Motor neuron (in vitro differentiated cells): ENCODE results near the gene SMCO1. TPM values are rescaled to one million over a fixed set of nuclear protein-coding genes. Genes with fewer than 3 reads are reported as not detected.
A peak's percentile ranks its signal among the peaks of the same experiment; 100 is the strongest.
"Not testable (repeated sequence)": the region's sequence is repeated elsewhere in the genome, so short reads cannot be mapped to it uniquely, and the experiment has no call there.

Experiments used
- ATAC-seq, 8 experiments: fragments of 200-7000 bp; cut with Tn5 transposase; replicated peaks in 6 of 8; 2 replicates each; pipeline ENCODE4 v1.8.0; 2021; ENCODE audit warnings: mild to moderate bottlenecking in 8 of 8, moderate library complexity in 8 of 8
- H3K27ac ChIP-seq, 2 donors: fragments of 250-450 bp; sonication (Bioruptor Pico); 2 replicates each; pipeline ENCODE4 v1.9.0; 2021; ENCODE audit warnings: antibody characterized with exemption in 2 of 2, mild to moderate bottlenecking in 2 of 2, moderate library complexity in 1 of 2
- H3K4me1 ChIP-seq, 2 donors: fragments of 250-450 bp; sonication (Bioruptor Pico); replicated peaks in 1 of 2; 2 replicates each; pipeline ENCODE4 v1.6.1; 2021; ENCODE audit warnings: antibody characterized with exemption in 2 of 2, mild to moderate bottlenecking in 2 of 2, moderate library complexity in 1 of 2
- H3K4me3 ChIP-seq, 5 donors: fragments of 250-450 bp; sonication (Bioruptor Pico); 2 replicates each; pipeline ENCODE4 v1.9.0; 2021; ENCODE audit warnings: antibody characterized with exemption in 5 of 5, mild to moderate bottlenecking in 5 of 5, moderate library complexity in 4 of 5
- WGBS, 10 experiments: fragments of 450-650 bp; shearing (Covaris generic); methylation state at CpG; one replicate each; pipeline ENCODE4 v1.0.0; 2022; 5-methylcytosine and 5-hydroxymethylcytosine counted together
- in situ Hi-C, 9 experiments: fragments of 400-800 bp; cut with MboI; loops; one replicate each; pipeline ENCODE4 v1.15.0; 2021; ENCODE audit warnings: low sequenced_read_pairs in 9 of 9, low pct_unique_long_range_greater_than_20kb in 2 of 9; ENCODE audit not compliant: unreplicated experiment in 9 of 9
- total RNA-seq, 8 experiments: library from RNA; unstranded; fragments of 300-600 nt; gene quantifications; 2 replicates each; pipeline versions ENCODE4 v1.2.3 to v1.2.4, GENCODE V29; 2022

SMCO1 gene
- total RNA-seq, 8 experiments from 2014 or later: 0.09 to 0.31 (median 0.28) TPM; not detected in 5

GRCh38 chr3:196501316-196502044 lies 13.7 kb downstream of the SMCO1 start:
- ATAC-seq: no peak
- in situ Hi-C loops: loop anchor here in 1 of 9 experiments (25.0 kb wide), 2 partner anchors 239 to 464 kb away; no protein-coding TSS in a partner anchor
- 0 to 17% (median 4%) methylated on average over 3 to 14 of the region's 14 CpGs for WGBS, 10 experiments
- no peak overlapping the region for H3K27ac ChIP-seq
- peaks cover 6 to 8% of the 10 kb centered on the region in 2 donors for H3K4me1 ChIP-seq
- H3K4me3 ChIP-seq: peak overlapping the region; percentile 74 to 88 (median 85)

- in situ Hi-C loops: loop anchor here in 1 of 9 experiments (25.0 kb wide), 2 partner anchors 238 to 463 kb away; no protein-coding TSS in a partner anchor
- WGBS, 10 experiments: 3 to 96% (median 63%) methylated on average over 3 to 11 of the region's 11 CpGs
- Histone ChIP-seq H3K4me1 (peaks cover 6 to 8% of the 10 kb centered on the region in 2 donors), H3K4me3 (peak overlapping the region; percentile 74 to 88 (median 85)), H3K27ac (no peak overlapping the region)
- ATAC-seq: no peak
Measured at GRCh38 chr3:196499807-196500524, 15.2 kb downstream of the SMCO1 start.

GRCh38 chr3:196499061-196499460 lies 16.1 kb downstream of the SMCO1 start:
- no peak for ATAC-seq
- Histone ChIP-seq H3K4me3 (peak overlapping the region in 1 of 5 donors; percentile 80), H3K4me1 (peaks cover 6 to 8% of the 10 kb centered on the region in 2 donors), H3K27ac (no peak overlapping the region)
- 23 to 100% (median 85%) methylated on average over 1 to 4 of the region's 5 CpGs; no CpG with 5 or more reads in 2 of the 10 experiments for WGBS, 10 experiments
- in situ Hi-C loops: no loop called here

- in situ Hi-C loops: no loop called here
- 86 to 100% (median 100%) methylated on average over 1 to 6 of the region's 8 CpGs; no CpG with 5 or more reads in 3 of the 10 experiments for WGBS, 10 experiments
- H3K4me3 ChIP-seq: no peak overlapping the region
- H3K4me1 ChIP-seq: peaks cover 6 to 8% of the 10 kb centered on the region in 2 donors
- no peak overlapping the region for H3K27ac ChIP-seq
- ATAC-seq: no peak
Measured at GRCh38 chr3:196498297-196498696, 16.8 kb downstream of the SMCO1 start.

- in situ Hi-C loops: no loop called here
- Histone ChIP-seq H3K4me1 (peaks cover 6 to 8% of the 10 kb centered on the region in 2 donors), H3K27ac (no peak overlapping the region), H3K4me3 (no peak overlapping the region)
- ATAC-seq: no peak
- 67 to 94% (median 85%) methylated on average over 2 to 4 of the region's 4 CpGs; no CpG with 5 or more reads in 1 of the 10 experiments for WGBS, 10 experiments
Measured at GRCh38 chr3:196496183-196496582, 19.0 kb downstream of the SMCO1 start.

GRCh38 chr3:196493292-196493691 lies 21.9 kb downstream of the SMCO1 start:
- Histone ChIP-seq H3K4me1 (no peaks in the 10 kb centered on the region), H3K4me3 (no peak overlapping the region), H3K27ac (no peak overlapping the region)
- ATAC-seq: no peak
- in situ Hi-C loops: no loop called here
- WGBS, 10 experiments: 90 to 100% (median 98%) methylated on average over 2 to 6 of the region's 7 CpGs; no CpG with 5 or more reads in 2 of the 10 experiments

- Histone ChIP-seq H3K27ac (no peak overlapping the region), H3K4me3 (no peak overlapping the region), H3K4me1 (no peaks in the 10 kb centered on the region)
- in situ Hi-C loops: no loop called here
- 86 to 100% (median 96%) methylated on average over 1 to 2 of the region's 2 CpGs; no CpG with 5 or more reads in 2 of the 10 experiments for WGBS, 10 experiments
- no peak for ATAC-seq
Measured at GRCh38 chr3:196492080-196492479, 23.1 kb downstream of the SMCO1 start.

- in situ Hi-C loops: no loop called here
- H3K27ac ChIP-seq: no peak overlapping the region
- no peak for ATAC-seq
- 74 to 97% (median 93%) methylated on average over 3 to 10 of the region's 10 CpGs; no CpG with 5 or more reads in 1 of the 10 experiments for WGBS, 10 experiments
- no peaks in the 10 kb centered on the region for H3K4me1 ChIP-seq
- H3K4me3 ChIP-seq: no peak overlapping the region
Measured at GRCh38 chr3:196489747-196490146, 25.4 kb downstream of the SMCO1 start.

GRCh38 chr3:196486263-196486662 lies 28.9 kb downstream of the SMCO1 start:
- in situ Hi-C loops: no loop called here
- 80 to 100% (median 94%) methylated on average over 1 to 8 of the region's 8 CpGs; no CpG with 5 or more reads in 1 of the 10 experiments for WGBS, 10 experiments

GRCh38 chr3:196477678-196478077 lies 37.5 kb downstream of the SMCO1 start:
- Histone ChIP-seq H3K4me1 (no peaks in the 10 kb centered on the region), H3K4me3 (no peak overlapping the region), H3K27ac (no peak overlapping the region)
- WGBS, 10 experiments: 80 to 100% (median 98%) methylated on average over 1 to 4 of the region's 4 CpGs; no CpG with 5 or more reads in 2 of the 10 experiments
- no peak for ATAC-seq
- in situ Hi-C loops: no loop called here

More at GRCh38 chr3:196486263-196486662, 28.9 kb downstream of the SMCO1 start:
- ATAC-seq: no peak
- Histone ChIP-seq H3K4me3 (no peak overlapping the region), H3K4me1 (no peaks in the 10 kb centered on the region), H3K27ac (no peak overlapping the region)

GRCh38 chr3:196472286-196472685 lies 42.9 kb downstream of the SMCO1 start:
- in situ Hi-C loops: no loop called here
- no peak for ATAC-seq
- 90 to 100% (median 95%) methylated on average over 2 to 8 of the region's 8 CpGs for WGBS, 10 experiments
- Histone ChIP-seq H3K27ac (no peak overlapping the region), H3K4me1 (no peaks in the 10 kb centered on the region), H3K4me3 (no peak overlapping the region)

GRCh38 chr3:196471551-196471950 lies 43.6 kb downstream of the SMCO1 start:
- in situ Hi-C loops: no loop called here
- H3K27ac ChIP-seq: no peak overlapping the region
- no peak for ATAC-seq
- WGBS, 10 experiments: 60 to 100% (median 80%) methylated on average over 1 to 2 of the region's 2 CpGs; no CpG with 5 or more reads in 3 of the 10 experiments
- H3K4me3 ChIP-seq: no peak overlapping the region
- no peaks in the 10 kb centered on the region for H3K4me1 ChIP-seq

- H3K4me1 ChIP-seq, in situ Hi-C loops, H3K27ac ChIP-seq, ATAC-seq, H3K4me3 ChIP-seq: not testable (repeated sequence)
- 20 to 100% (median 94%) methylated on average over 1 to 3 of the region's 3 CpGs; no CpG with 5 or more reads in 5 of the 10 experiments for WGBS, 10 experiments
Measured at GRCh38 chr3:196470182-196470581, 45.0 kb downstream of the SMCO1 start.
